ENCODE data around the gene TMC7.

- TF ChIP-seq CTCF (IDR thresholded peaks at IDR 0.05), result no peak
- no peak for TF ChIP-seq POLR2A (IDR thresholded peaks at IDR 0.05)
These were observed 35.2 kb upstream of the TMC7 start for GRCh38 chr16:18948372-18949020.

Measured in prostate gland (tissue), 2 donors.